ENCODE data around the gene CNKSR3. TPM values are rescaled to one million over a fixed set of nuclear protein-coding genes. Genes with fewer than 3 reads are reported as not detected.

Gene CNKSR3
- total RNA-seq, 1 donor from 2014 or later, result 8.8 TPM

DNA sequence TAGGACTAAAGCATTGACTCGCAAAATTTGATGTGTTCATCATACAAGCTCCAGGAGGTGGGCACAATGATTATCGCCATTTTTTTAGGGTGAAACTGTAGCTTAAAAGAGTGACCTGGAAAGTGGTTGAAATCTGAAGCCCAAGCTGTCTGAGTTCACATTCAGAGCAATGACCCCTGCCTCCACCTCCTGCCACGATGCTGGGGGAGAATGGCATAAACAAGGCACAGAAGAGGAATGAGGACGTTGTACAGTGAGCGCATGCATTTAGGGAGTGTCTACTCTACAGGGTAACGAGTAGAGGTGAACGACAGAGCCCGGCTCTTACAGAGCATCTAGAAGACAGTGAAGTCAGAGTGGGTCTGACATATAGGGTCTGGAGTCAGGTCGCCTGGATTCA is 37.2 kb downstream of the CNKSR3 start:
- H3K4me3 ChIP-seq, result no peak overlapping the region
- H3K4me3 Mint-ChIP-seq, result no peak overlapping the region
- H3K27me3 Mint-ChIP-seq (ENCODE audit: insufficient read depth, low read depth), result peaks cover 5% of the 10 kb centered on the region
- peaks cover 6% of the 10 kb centered on the region for H3K4me1 Mint-ChIP-seq
- peaks cover 10% of the 10 kb centered on the region for H3K36me3 Mint-ChIP-seq
- peaks cover 11% of the 10 kb centered on the region for H3K9me3 Mint-ChIP-seq
- no peak overlapping the region for H2AFZ ChIP-seq (replicated peaks)
- no peak overlapping the region for H3K27ac ChIP-seq
- H3K27me3 ChIP-seq, result no peaks in the 10 kb centered on the region
- peaks cover 3% of the 10 kb centered on the region for H3K9me3 ChIP-seq (ENCODE audit: low read depth)
- TF ChIP-seq, protein P1, sequence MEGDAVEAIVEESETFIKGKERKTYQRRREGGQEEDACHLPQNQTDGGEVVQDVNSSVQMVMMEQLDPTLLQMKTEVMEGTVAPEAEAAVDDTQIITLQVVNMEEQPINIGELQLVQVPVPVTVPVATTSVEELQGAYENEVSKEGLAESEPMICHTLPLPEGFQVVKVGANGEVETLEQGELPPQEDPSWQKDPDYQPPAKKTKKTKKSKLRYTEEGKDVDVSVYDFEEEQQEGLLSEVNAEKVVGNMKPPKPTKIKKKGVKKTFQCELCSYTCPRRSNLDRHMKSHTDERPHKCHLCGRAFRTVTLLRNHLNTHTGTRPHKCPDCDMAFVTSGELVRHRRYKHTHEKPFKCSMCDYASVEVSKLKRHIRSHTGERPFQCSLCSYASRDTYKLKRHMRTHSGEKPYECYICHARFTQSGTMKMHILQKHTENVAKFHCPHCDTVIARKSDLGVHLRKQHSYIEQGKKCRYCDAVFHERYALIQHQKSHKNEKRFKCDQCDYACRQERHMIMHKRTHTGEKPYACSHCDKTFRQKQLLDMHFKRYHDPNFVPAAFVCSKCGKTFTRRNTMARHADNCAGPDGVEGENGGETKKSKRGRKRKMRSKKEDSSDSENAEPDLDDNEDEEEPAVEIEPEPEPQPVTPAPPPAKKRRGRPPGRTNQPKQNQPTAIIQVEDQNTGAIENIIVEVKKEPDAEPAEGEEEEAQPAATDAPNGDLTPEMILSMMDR (IDR thresholded peaks at IDR 0.05), result no peak
- TF ChIP-seq EZH2phosphoT487 (IDR thresholded peaks at IDR 0.05) (no peak), EZH2 (IDR thresholded peaks at IDR 0.05) (no peak)
- H3K4me2 ChIP-seq, result no peak overlapping the region
- H3K27ac Mint-ChIP-seq, result no peak overlapping the region
- no peaks in the 10 kb centered on the region for H3F3A ChIP-seq (ENCODE audit: low read depth)
- H4K20me1 ChIP-seq (ENCODE audit: low read depth), result no peaks in the 10 kb centered on the region
- H3K9ac ChIP-seq, result no peak overlapping the region
- DNase-seq (ENCODE audit: low spot score), result no peak
- peaks cover 1% of the 10 kb centered on the region for H3K4me1 ChIP-seq
- H3K36me3 ChIP-seq, result no peaks in the 10 kb centered on the region
- peaks cover 63% of the 10 kb centered on the region for H3K79me2 ChIP-seq (ENCODE audit: low read depth)

DNA sequence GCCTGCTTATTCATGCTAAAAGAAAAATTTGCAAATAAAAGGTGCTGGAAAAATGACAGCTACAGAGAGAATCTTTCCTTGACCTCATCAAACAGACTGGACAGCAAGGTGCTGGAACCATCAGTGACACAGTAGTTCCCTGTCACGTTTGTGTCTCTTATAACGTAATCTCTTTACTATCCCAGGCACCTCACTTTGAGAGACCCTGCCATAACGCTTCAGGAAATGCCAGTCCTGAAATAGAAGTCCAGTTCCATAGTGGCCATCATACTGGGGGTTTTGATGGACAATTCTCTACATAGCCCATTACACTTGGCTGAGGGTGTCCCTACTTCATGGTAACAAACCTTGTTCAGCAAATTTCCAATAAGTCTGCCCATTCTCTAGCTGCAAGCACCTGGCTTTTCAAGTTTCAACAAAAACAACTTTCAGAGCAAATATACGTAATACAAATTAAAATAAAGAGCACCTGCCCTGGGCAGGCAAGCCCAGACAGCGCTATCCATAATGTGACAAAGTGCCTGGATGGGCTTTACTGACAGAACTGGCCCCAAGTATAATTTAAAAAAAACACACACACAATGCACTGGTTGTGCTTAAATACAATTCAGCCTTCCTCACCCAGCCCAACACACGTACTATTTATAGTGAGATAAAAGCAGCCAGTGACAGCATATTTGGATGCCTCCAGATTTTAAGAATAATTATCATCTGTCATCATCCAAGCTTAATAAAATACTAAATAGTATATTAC is 38.7 kb downstream of the CNKSR3 start:
- Histone ChIP-seq H3K4me1 (no peaks in the 10 kb centered on the region), H3K9me3 (ENCODE audit: low read depth) (peaks cover 3% of the 10 kb centered on the region), H3K79me2 (ENCODE audit: low read depth) (peaks cover 49% of the 10 kb centered on the region), H3K9ac (no peak overlapping the region), H3K4me3 (no peak overlapping the region), H3K4me2 (no peak overlapping the region), H4K20me1 (ENCODE audit: low read depth) (no peaks in the 10 kb centered on the region), H3F3A (ENCODE audit: low read depth) (no peaks in the 10 kb centered on the region), H3K36me3 (no peaks in the 10 kb centered on the region), H3K27me3 (no peaks in the 10 kb centered on the region), H2AFZ (replicated peaks) (no peak overlapping the region), H3K27ac (no peak overlapping the region)
- Mint-ChIP-seq H3K4me3 (no peak overlapping the region), H3K27ac (no peak overlapping the region), H3K9me3 (peaks cover 11% of the 10 kb centered on the region), H3K4me1 (no peaks in the 10 kb centered on the region), H3K27me3 (ENCODE audit: insufficient read depth, low read depth) (peaks cover 3% of the 10 kb centered on the region), H3K36me3 (peaks cover 10% of the 10 kb centered on the region)
- TF ChIP-seq EZH2 (IDR thresholded peaks at IDR 0.05) (no peak), EZH2phosphoT487 (IDR thresholded peaks at IDR 0.05) (no peak)
- TF ChIP-seq, protein P1 (IDR thresholded peaks at IDR 0.05), result no peak
- no peak for DNase-seq (ENCODE audit: low spot score)

DNA sequence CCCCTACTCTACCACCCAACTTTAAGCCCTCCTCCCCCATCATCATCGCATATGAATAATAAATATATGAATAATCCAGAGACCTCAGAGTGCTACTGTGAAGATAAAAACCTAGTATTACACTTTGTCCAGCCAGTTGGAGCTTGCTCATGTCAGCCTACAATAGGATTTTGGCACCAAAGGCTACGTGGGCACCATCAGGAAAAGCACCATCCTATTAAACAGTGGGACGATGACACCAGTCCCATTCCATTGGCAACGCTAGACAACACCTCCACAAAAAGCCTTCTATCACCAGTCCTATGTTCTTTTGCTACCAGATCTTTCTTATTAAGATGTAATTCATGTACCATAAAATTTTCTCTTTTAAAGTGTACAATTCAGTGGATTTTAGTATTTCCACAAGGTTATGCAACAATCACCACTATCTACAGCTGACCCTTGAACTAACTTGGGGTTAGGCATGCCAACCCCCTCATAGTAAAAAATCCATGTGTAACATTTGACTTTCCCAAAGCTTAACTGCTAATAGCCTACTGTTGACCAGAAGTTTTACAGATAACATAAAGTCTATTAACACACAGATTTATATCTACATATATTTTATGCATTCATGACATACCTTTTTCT is 41.1 kb downstream of the CNKSR3 start:
- Mint-ChIP-seq H3K36me3 (peaks cover 7% of the 10 kb centered on the region), H3K4me3 (no peak overlapping the region), H3K27me3 (ENCODE audit: insufficient read depth, low read depth) (peaks cover 3% of the 10 kb centered on the region), H3K4me1 (no peaks in the 10 kb centered on the region), H3K9me3 (peaks cover 9% of the 10 kb centered on the region), H3K27ac (no peak overlapping the region)
- Histone ChIP-seq H3K27ac (no peak overlapping the region), H3K9ac (no peak overlapping the region), H3K36me3 (no peaks in the 10 kb centered on the region), H3K4me3 (no peak overlapping the region), H3K9me3 (ENCODE audit: low read depth) (peaks cover 3% of the 10 kb centered on the region), H3K79me2 (ENCODE audit: low read depth) (peaks cover 44% of the 10 kb centered on the region), H3K4me2 (no peak overlapping the region), H2AFZ (replicated peaks) (no peak overlapping the region), H3K27me3 (no peaks in the 10 kb centered on the region), H3F3A (ENCODE audit: low read depth) (no peaks in the 10 kb centered on the region), H4K20me1 (ENCODE audit: low read depth) (no peaks in the 10 kb centered on the region), H3K4me1 (no peaks in the 10 kb centered on the region)
- no peak for TF ChIP-seq EZH2 (IDR thresholded peaks at IDR 0.05)
- TF ChIP-seq, protein P1 (IDR thresholded peaks at IDR 0.05), result no peak
- no peak for TF ChIP-seq EZH2phosphoT487 (IDR thresholded peaks at IDR 0.05)
- DNase-seq (ENCODE audit: low spot score), result no peak
